ENCODE measurements around the gene GGT6. TPM values are rescaled to one million over a fixed set of nuclear protein-coding genes. Genes with fewer than 3 reads are reported as not detected.

The GGT6 gene
- total and polyA plus RNA-seq, 2 of the 13 experiments (the other 11 are each of a cell fraction or from before 2014, with no cell fraction given) = 0.16 to 0.80 TPM

GRCh38 chr17:4569591-4569990 is 9.2 kb upstream of the GGT6 start:
- WGBS (ENCODE audit: low lambda C conversion rate) = 75% methylated on average over 1 of the region's 1 CpG
- ATAC-seq = no peak
- no peaks in the 10 kb centered on the region for H3K9me3 ChIP-seq (ENCODE audit: low read length)
- no TSS peak for BruUV-seq (replicated peaks)
- H3K79me2 ChIP-seq (ENCODE audit: insufficient read depth, low read length) = no peaks in the 10 kb centered on the region
- no peak overlapping the region for H3K27ac ChIP-seq (ENCODE audit: extremely low read length, insufficient read depth, low read length)
- no peak for FAIRE-seq
- H3K4me2 ChIP-seq (ENCODE audit: low read depth, low read length) = no peak overlapping the region
- intact Hi-C loops (cut with micrococcal nuclease; ENCODE audit: unreplicated experiment) = loop anchor here (10.0 kb wide), 1 partner anchor 315 kb away; no protein-coding TSS in a partner anchor
- POLR2A ChIA-PET = no interaction called here
- DNase-seq (ENCODE audit: low spot score) = no peak
- in situ Hi-C loops (cut with HindIII; ENCODE audit: extremely low pct_ligation_motif_present, low pct_unique_long_range_greater_than_20kb) = loop anchor here (5.0 kb wide), 1 partner anchor 53 kb away; no protein-coding TSS in a partner anchor
- no peak overlapping the region for H3K4me3 ChIP-seq (replicated peaks in 1 of 3; ENCODE audit: insufficient read depth in 1 of 3, low read depth in 2 of 3, low read length in 3 of 3)
- no peaks in the 10 kb centered on the region for H3K36me3 ChIP-seq (replicated peaks in 1 of 2; ENCODE audit: control insufficient read depth in 1 of 2, insufficient read depth in 2 of 2, low read length in 2 of 2)
- no peak for TF ChIP-seq ZNF570 (CRISPR knock-in tag; IDR thresholded peaks at IDR 0.05; ENCODE audit: borderline replicate concordance)
- TF ChIP-seq XBP1 (CRISPR knock-in tag; IDR thresholded peaks at IDR 0.05) = no peak
- TF ChIP-seq ZSCAN29 (CRISPR knock-in tag; conservative IDR thresholded peaks at IDR 0.05) = no peak
- TF ChIP-seq ZNF281 (CRISPR knock-in tag; IDR thresholded peaks at IDR 0.05; ENCODE audit: borderline replicate concordance) = no peak
- no peaks in the 10 kb centered on the region for H3K27me3 ChIP-seq (ENCODE audit: control insufficient read depth in 1 of 2, insufficient read depth in 2 of 2, low read length in 2 of 2)
- peaks cover 60% of the 10 kb centered on the region for H3K4me1 ChIP-seq (ENCODE audit: insufficient read depth, low read length)
- H4K20me1 ChIP-seq (ENCODE audit: insufficient read depth, low read length) = no peaks in the 10 kb centered on the region
- H3K9ac ChIP-seq (ENCODE audit: insufficient read depth, low read depth, low read length) = no peak overlapping the region
- no peak overlapping the region for H2AFZ ChIP-seq (ENCODE audit: low read length)
- CTCF ChIA-PET (ENCODE audit: low intra/inter-chr PET ratio, low total read pairs) = interaction anchor here (5.0 kb wide), 1 partner anchor 55 kb away, joined by 70 read pairs; no protein-coding TSS in a partner anchor

GRCh38 chr17:4566785-4567184 is 6.4 kb upstream of the GGT6 start:
- peak; percentile 92 for FAIRE-seq
- WGBS (ENCODE audit: low lambda C conversion rate) = 3% methylated on average over 5 of the region's 5 CpGs
- ATAC-seq = peak; percentile 81
- no peaks in the 10 kb centered on the region for H3K36me3 ChIP-seq (replicated peaks in 1 of 2; ENCODE audit: control insufficient read depth in 1 of 2, insufficient read depth in 2 of 2, low read length in 2 of 2)
- H3K4me1 ChIP-seq (ENCODE audit: insufficient read depth, low read length) = peaks cover 53% of the 10 kb centered on the region
- no peaks in the 10 kb centered on the region for H3K27me3 ChIP-seq (ENCODE audit: control insufficient read depth in 1 of 2, insufficient read depth in 2 of 2, low read length in 2 of 2)
- intact Hi-C loops (cut with micrococcal nuclease; ENCODE audit: unreplicated experiment) (loop anchor here (1.0 to 10.0 kb wide), 3 partner anchors 16 to 318 kb away; no protein-coding TSS in a partner anchor), in situ Hi-C loops (cut with HindIII; ENCODE audit: extremely low pct_ligation_motif_present, low pct_unique_long_range_greater_than_20kb) (loop anchor here (5.0 kb wide), 1 partner anchor 56 kb away; no protein-coding TSS in a partner anchor)
- ChIA-PET CTCF (ENCODE audit: low intra/inter-chr PET ratio, low total read pairs) (interaction anchor here (0.8 to 5.0 kb wide), 3 partner anchors 17 to 323 kb away, joined by 3 to 70 read pairs (median 13); partner anchors contain the start of gene SMTNL2), POLR2A (interaction anchor here (1.0 to 3.3 kb wide), 6 partner anchors 10 to 59 kb away, joined by 3 to 18 read pairs (median 4); partner anchors contain the start of genes MYBBP1A and SMTNL2)
- H3K79me2 ChIP-seq (ENCODE audit: insufficient read depth, low read length) = no peaks in the 10 kb centered on the region
- DNase-seq (ENCODE audit: low spot score) = peak; percentile 69
- H3K4me2 ChIP-seq (ENCODE audit: low read depth, low read length) = peak overlapping the region; percentile 36; the same call in 1 of the 2 replicates
- H4K20me1 ChIP-seq (ENCODE audit: insufficient read depth, low read length) = no peaks in the 10 kb centered on the region
- no TSS peak for BruUV-seq (replicated peaks)
- no peaks in the 10 kb centered on the region for H3K9me3 ChIP-seq (ENCODE audit: low read length)
- no peak overlapping the region for H3K9ac ChIP-seq (ENCODE audit: insufficient read depth, low read depth, low read length)
- H3K4me3 ChIP-seq (replicated peaks in 1 of 3; ENCODE audit: insufficient read depth in 1 of 3, low read depth in 2 of 3, low read length in 3 of 3) = peak overlapping the region in 1 of 3 experiments; percentile 4; a peak in 1 of 6 replicates
- no peak overlapping the region for H2AFZ ChIP-seq (ENCODE audit: low read length)
- no peak overlapping the region for H3K27ac ChIP-seq (ENCODE audit: extremely low read length, insufficient read depth, low read length)
- 0 out of 2 replicates have a peak, but pooled peaks have one; percentile 42 for TF ChIP-seq ZNF580 (CRISPR knock-in tag; IDR thresholded peaks at IDR 0.05; ENCODE audit: borderline replicate concordance, low read depth)
- peak; percentile 52; the same call in 1 of the 2 replicates for TF ChIP-seq KDM2A (CRISPR knock-in tag; IDR thresholded peaks at IDR 0.05; ENCODE audit: borderline replicate concordance, low read depth)
- TF ChIP-seq GLI4 (CRISPR knock-in tag; IDR thresholded peaks at IDR 0.05; ENCODE audit: borderline replicate concordance) = no peak
- no peak for TF ChIP-seq AKAP8 (CRISPR knock-in tag; IDR thresholded peaks at IDR 0.05)
- no peak for TF ChIP-seq ZBTB8A (CRISPR knock-in tag; IDR thresholded peaks at IDR 0.05; ENCODE audit: borderline replicate concordance, low read depth)
- no peak for TF ChIP-seq NFYB (CRISPR knock-in tag; IDR thresholded peaks at IDR 0.05)
- no peak for TF ChIP-seq ZNF510 (CRISPR knock-in tag; IDR thresholded peaks at IDR 0.05; ENCODE audit: low read depth)
- no peak for TF ChIP-seq DNMT1 (CRISPR knock-in tag; IDR thresholded peaks at IDR 0.05)
- no peak for TF ChIP-seq FOXP1 (IDR thresholded peaks at IDR 0.05)
- TF ChIP-seq FOXP1 (CRISPR knock-in tag; IDR thresholded peaks at IDR 0.05) = no peak
- TF ChIP-seq ZNF224 (CRISPR knock-in tag; IDR thresholded peaks at IDR 0.05) = no peak
- TF ChIP-seq ZNF556 (CRISPR knock-in tag; IDR thresholded peaks at IDR 0.05; ENCODE audit: borderline replicate concordance) = no peak
- no peak for TF ChIP-seq ZNF333 (CRISPR knock-in tag; IDR thresholded peaks at IDR 0.05; ENCODE audit: borderline replicate concordance)
